K562 (cell line): ENCODE measurements around the gene DNMT3A. TPM values are rescaled to one million over a fixed set of nuclear protein-coding genes. Genes with fewer than 3 reads are reported as not detected.

ENCODE experiments used
- ATAC-seq: fragments of 200-7000 bp; cut with Tn5 transposase; 3 replicates; pipeline ENCODE4 v1.9.1; 2020; ENCODE audit warnings: moderate library complexity
- BruUV-seq: library from RNA; stranded (reverse); fragments of 400-500 nt; replicated peaks from 2 replicates; lab custom pipeline; 2021; lab: Mats Ljungman, UMichigan
- CTCF ChIA-PET: fragments of 300-600 bp; formaldehyde crosslinking; extraction: SDS; loops from one replicate; lab custom pipeline; 2021; ENCODE audit warnings: low intra/inter-chr PET ratio; lab: Yijun Ruan, JAX
- POLR2A ChIA-PET: fragments of 300-600, 350-650 bp; sonication (Branson Sonifier 250); formaldehyde crosslinking; extraction: SDS; loops from one replicate; lab custom pipeline; 2021; ENCODE audit warnings: antibody characterized with exemption, inconsistent platforms; lab: Yijun Ruan, JAX
- DNase-seq, 4 experiments: peaks; one replicate each; pipeline versions ENCODE4 v3.0.0 to v3.0.0-alpha.2; 2011 to 2018; ENCODE audit warnings: low spot score in 3 of 4, mixed read lengths in 3 of 4; ENCODE audit errors: extremely low read depth in 1 of 4
- FAIRE-seq: peaks from 2 replicates; lab custom pipeline; 2011; peaks lifted over from hg19 to GRCh38; lab: Jason Lieb, UNC
- H2AFZ ChIP-seq: 2 replicates; pipeline ENCODE4 v1.6.0; 2011; ENCODE audit warnings: low read depth, low read length, control low read depth, inconsistent platforms
- H3K27ac ChIP-seq: fragments of 200-600 bp; 3 replicates; pipeline ENCODE4 v1.8.0; 2011; ENCODE audit warnings: low read depth, mild to moderate bottlenecking, control low read depth, inconsistent platforms, low read length, moderate library complexity, mixed read lengths; ENCODE audit errors: extremely low read depth
- H3K27me3 ChIP-seq, 2 experiments: fragments of 300-600 bp in 1 of 2; 2 replicates in 1 of 2; 3 replicates in 1 of 2; pipeline versions ENCODE4 v1.6.0 to v1.8.0; 2011; ENCODE audit warnings: inconsistent platforms in 2 of 2, low read length in 2 of 2, mild to moderate bottlenecking in 1 of 2, mixed read lengths in 1 of 2, moderate library complexity in 1 of 2; ENCODE audit not compliant: control insufficient read depth in 2 of 2, insufficient read depth in 2 of 2
- H3K36me3 ChIP-seq: fragments of 300-600 bp; 3 replicates; pipeline ENCODE4 v1.8.0; 2011; ENCODE audit warnings: mild to moderate bottlenecking, low read length, inconsistent platforms; ENCODE audit not compliant: control insufficient read depth, insufficient read depth
- H3K4me1 ChIP-seq, 2 experiments: fragments of 200-600 bp in 1 of 2; replicated peaks in 1 of 2; 2 replicates in 1 of 2; 3 replicates in 1 of 2; pipeline versions ENCODE4 v1.5.1 to v1.8.0; 2011; ENCODE audit warnings: inconsistent platforms in 2 of 2, low read length in 2 of 2, mild to moderate bottlenecking in 1 of 2, mixed read lengths in 1 of 2, moderate library complexity in 1 of 2; ENCODE audit not compliant: control insufficient read depth in 2 of 2, insufficient read depth in 2 of 2
- H3K4me2 ChIP-seq: 2 replicates; pipeline ENCODE4 v1.6.1; 2011; ENCODE audit warnings: low read length, control low read depth, inconsistent platforms, mixed read lengths; ENCODE audit not compliant: insufficient read depth
- H3K4me3 ChIP-seq: fragments of 200-600 bp; sonication (generic), shearing (Covaris generic); 2 replicates; pipeline ENCODE4 v1.5.1; 2016; ENCODE audit warnings: control low read depth, inconsistent platforms
- H3K79me2 ChIP-seq: fragments of 200-600 bp; 3 replicates; pipeline ENCODE4 v1.8.0; 2011; ENCODE audit warnings: low read length, inconsistent platforms; ENCODE audit not compliant: control insufficient read depth, insufficient read depth
- H3K9ac ChIP-seq, 2 experiments: 2 replicates each; pipeline versions ENCODE4 v1.6.0 to v1.6.1; 2011; ENCODE audit warnings: low read depth in 2 of 2, low read length in 2 of 2, control low read depth in 1 of 2, inconsistent platforms in 1 of 2, mild to moderate bottlenecking in 1 of 2, mixed read lengths in 1 of 2; ENCODE audit not compliant: insufficient read depth in 1 of 2
- H3K9me1 ChIP-seq: one replicate; pipeline ENCODE4 v1.6.0; 2011; ENCODE audit warnings: inconsistent platforms, mild to moderate bottlenecking, low read length, moderate library complexity; ENCODE audit not compliant: control insufficient read depth, insufficient read depth
- H3K9me3 ChIP-seq: replicated peaks from 2 replicates; pipeline ENCODE4 v1.5.1; 2011; ENCODE audit warnings: low read depth, low read length, inconsistent platforms; ENCODE audit not compliant: control insufficient read depth, insufficient read depth
- H4K20me1 ChIP-seq: replicated peaks from 2 replicates; pipeline ENCODE4 v1.6.1; 2011; ENCODE audit warnings: low read length, inconsistent platforms, mixed read lengths; ENCODE audit not compliant: control insufficient read depth, insufficient read depth
- EGR1 ChIP-seq: fragments of 450-650 bp; conservative IDR thresholded peaks from 2 replicates; pipeline ENCODE4 v1.6.1; 2017; ENCODE audit warnings: mild to moderate bottlenecking
- EWSR1 ChIP-seq: fragments of 450-650 bp; IDR thresholded peaks from 2 replicates; pipeline ENCODE4 v1.6.1; 2018; ENCODE audit warnings: borderline replicate concordance, mild to moderate bottlenecking, low read depth, moderate library complexity; ENCODE audit not compliant: partially characterized antibody
- JUND ChIP-seq, 2 experiments: IDR thresholded peaks; 2 replicates in 1 of 2; 3 replicates in 1 of 2; pipeline ENCODE4 v1.6.1; 2011; ENCODE audit warnings: borderline replicate concordance in 2 of 2, low read depth in 2 of 2, low read length in 2 of 2, improper control_type of control experiment in 1 of 2, missing biosample characterization in 1 of 2, missing genetic modification characterization in 1 of 2, missing genetic modification reagents in 1 of 2
- WGBS: fragments of 100-300 bp; shearing (Covaris generic); methylation state at CpG from one replicate; pipeline ENCODE4 v1.1.6; 2016; ENCODE audit warnings: low coverage, mixed read lengths; ENCODE audit not compliant: insufficient coverage; ENCODE audit errors: missing lambda C conversion rate; 5-methylcytosine and 5-hydroxymethylcytosine counted together
- in situ Hi-C: fragments of 300-500 bp; cut with MboI; formaldehyde crosslinking; loops from 4 replicates; pipeline ENCODE4 v1.15.0; 2018; ENCODE audit warnings: inconsistent platforms, mixed read lengths
- intact Hi-C: fragments of 100-400 bp; cut with micrococcal nuclease; formaldehyde crosslinking; loops from 2 replicates; pipeline ENCODE4 v1.14.2; 2022
- polyA plus RNA-seq, 8 experiments: library from polyadenylated mRNA; depleted of rRNA in 4 of 8; stranded (reverse) in 5 of 8; unstranded in 3 of 8; fragments of >200 nt; fragmentation: Nextera tagmentation in 2 of 8; fragmentation: Illumina TruSeq in 1 of 8; extraction: Ambion mirVana in 2 of 8; extraction: Trizol in 1 of 8; gene quantifications; 2 replicates each; pipeline versions ENCODE4 v1.2.1 to v1.2.3, GENCODE V29; 2011 to 2014; ENCODE audit warnings: inconsistent platforms in 1 of 8, missing spikeins in 1 of 8
- total RNA-seq, 7 experiments: library from RNA; depleted of rRNA in 6 of 7; stranded (reverse); fragments of >200 nt in 6 of 7; fragmentation: Illumina TruSeq in 2 of 7; extraction: Trizol in 2 of 7; gene quantifications; 2 replicates each; pipeline versions ENCODE4 v1.2.1 to v1.2.3, GENCODE V29; 2011 to 2021; ENCODE audit warnings: low replicate concordance in 1 of 7
- TF ChIP-seq, protein P1 (sequence below), 2 experiments: fragments of 450-650 bp in 1 of 2; sonication (generic) in 1 of 2; formaldehyde crosslinking in 1 of 2; IDR thresholded peaks in 1 of 2; conservative IDR thresholded peaks in 1 of 2; 2 replicates each; pipeline versions ENCODE4 v1.6.1 to v1.8.1; 2016 to 2023; ENCODE audit warnings: mild to moderate bottlenecking in 2 of 2, moderate library complexity in 2 of 2, inconsistent platforms in 1 of 2, missing genetic modification reagents in 1 of 2
- TF ChIP-seq, protein P2 (sequence below), 2 experiments: IDR thresholded peaks; 2 replicates each; pipeline ENCODE4 v1.6.1; 2011; ENCODE audit warnings: borderline replicate concordance in 1 of 2, control low read depth in 1 of 2, low read depth in 1 of 2, low read length in 1 of 2, mild to moderate bottlenecking in 1 of 2, mixed read lengths in 1 of 2, moderate library complexity in 1 of 2; ENCODE audit not compliant: insufficient read depth in 1 of 2, insufficient read length in 1 of 2, poor library complexity in 1 of 2, severe bottlenecking in 1 of 2; ENCODE audit errors: extremely low read depth in 1 of 2

The DNMT3A gene
- total and polyA plus RNA-seq, 9 of the 15 experiments (the other 6 are each of a cell fraction or from before 2014, with no cell fraction given): 3.0 to 16.0 (median 6.1) TPM

DNA sequence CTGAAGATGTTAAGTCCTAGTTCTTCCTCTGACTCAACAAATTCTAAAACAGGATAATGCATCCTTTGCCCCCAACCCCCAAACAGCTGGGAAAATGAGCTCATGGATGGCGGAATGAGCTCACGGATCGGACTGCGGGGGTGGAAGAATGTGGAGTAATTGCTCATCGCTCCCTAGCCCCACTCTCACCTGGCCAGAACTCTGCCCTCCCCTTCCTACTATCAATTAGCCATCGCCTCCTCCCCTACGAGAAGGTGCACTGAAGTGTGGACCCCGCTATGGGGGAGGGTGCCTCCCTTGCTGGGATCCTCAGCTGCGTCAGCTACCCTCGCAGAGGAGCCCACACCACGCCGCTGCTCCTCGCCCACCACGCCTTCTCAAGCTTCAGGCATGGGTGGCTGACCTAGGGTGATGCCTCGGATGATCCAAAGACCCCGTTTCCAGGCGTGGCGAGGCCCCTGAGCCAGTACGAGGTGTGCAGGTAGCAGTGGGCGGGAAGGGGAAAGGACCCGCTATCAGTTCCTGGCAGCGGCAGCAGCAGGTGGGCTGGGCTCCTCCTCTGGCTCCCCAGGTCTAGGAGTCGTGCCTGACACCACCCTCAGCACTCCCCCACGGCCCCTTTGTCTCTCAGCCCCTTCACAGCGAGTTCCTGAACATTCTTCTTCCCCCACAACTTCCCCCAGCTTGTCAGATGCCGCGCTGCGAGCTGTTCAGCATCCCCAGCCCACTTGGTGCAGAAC lies 91.2 kb downstream of the DNMT3A start:
- H3K4me3 ChIP-seq: no peak overlapping the region
- H3K36me3 ChIP-seq: peaks cover 22% of the 10 kb centered on the region; the same call in 2 of the 3 replicates
- H2AFZ ChIP-seq: peak overlapping the region; percentile 28; the same call in 1 of the 2 replicates
- peaks cover 18 to 40% of the 10 kb centered on the region in 2 experiments for H3K4me1 ChIP-seq
- TSS peak; percentile 45 for BruUV-seq
- POLR2A ChIA-PET: interaction anchor here (0.6 to 1.7 kb wide), 6 partner anchors 10 to 86 kb away, joined by 3 to 8 read pairs (median 4); no protein-coding TSS in a partner anchor
- intact Hi-C loops: no loop called here
- H3K27ac ChIP-seq: no peak overlapping the region
- FAIRE-seq (no peak), ATAC-seq (peak; percentile 14), DNase-seq (peak; percentile 35 to 69 (median 55))
- no peaks in the 10 kb centered on the region for H3K9me3 ChIP-seq
- no peaks in the 10 kb centered on the region for H4K20me1 ChIP-seq
- CTCF ChIA-PET: no interaction called here
- H3K4me2 ChIP-seq: peak overlapping the region; percentile 58
- TF ChIP-seq, protein P1, sequence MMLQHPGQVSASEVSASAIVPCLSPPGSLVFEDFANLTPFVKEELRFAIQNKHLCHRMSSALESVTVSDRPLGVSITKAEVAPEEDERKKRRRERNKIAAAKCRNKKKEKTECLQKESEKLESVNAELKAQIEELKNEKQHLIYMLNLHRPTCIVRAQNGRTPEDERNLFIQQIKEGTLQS (IDR thresholded peaks at IDR 0.05): peak; percentile 40; the same call in 1 of the 2 replicates
- TF ChIP-seq, protein P1 (CRISPR knock-in tag; conservative IDR thresholded peaks at IDR 0.05): no peak
- TF ChIP-seq JUND (IDR thresholded peaks at IDR 0.05; ENCODE audit: borderline replicate concordance, low read depth, low read length) (no peak), JUND (tag; IDR thresholded peaks at IDR 0.05; ENCODE audit: borderline replicate concordance, low read depth, low read length) (no peak), EGR1 (peak; percentile 35), EWSR1 (no peak)
- TF ChIP-seq, protein P2, sequence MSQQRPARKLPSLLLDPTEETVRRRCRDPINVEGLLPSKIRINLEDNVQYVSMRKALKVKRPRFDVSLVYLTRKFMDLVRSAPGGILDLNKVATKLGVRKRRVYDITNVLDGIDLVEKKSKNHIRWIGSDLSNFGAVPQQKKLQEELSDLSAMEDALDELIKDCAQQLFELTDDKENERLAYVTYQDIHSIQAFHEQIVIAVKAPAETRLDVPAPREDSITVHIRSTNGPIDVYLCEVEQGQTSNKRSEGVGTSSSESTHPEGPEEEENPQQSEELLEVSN (IDR thresholded peaks at IDR 0.05; ENCODE audit: borderline replicate concordance in 1 of 2, extremely low read depth in 1 of 2, insufficient read depth in 1 of 2, insufficient read length in 1 of 2, low read depth in 1 of 2, low read length in 1 of 2, poor library complexity in 1 of 2, severe bottlenecking in 1 of 2): peak in 1 of 2 experiments; percentile 50
- WGBS: 60% methylated on average over 21 of the region's 28 CpGs
- no peaks in the 10 kb centered on the region for H3K9me1 ChIP-seq
- H3K9ac ChIP-seq: peak overlapping the region; percentile 7 to 87; a peak in 3 of 4 replicates
- H3K27me3 ChIP-seq: no peaks in the 10 kb centered on the region
- H3K79me2 ChIP-seq: peaks cover 4% of the 10 kb centered on the region; the same call in 2 of the 3 replicates
- in situ Hi-C loops: no loop called here
